ENCODE data around the gene RHO.

The RHO gene

DNA sequence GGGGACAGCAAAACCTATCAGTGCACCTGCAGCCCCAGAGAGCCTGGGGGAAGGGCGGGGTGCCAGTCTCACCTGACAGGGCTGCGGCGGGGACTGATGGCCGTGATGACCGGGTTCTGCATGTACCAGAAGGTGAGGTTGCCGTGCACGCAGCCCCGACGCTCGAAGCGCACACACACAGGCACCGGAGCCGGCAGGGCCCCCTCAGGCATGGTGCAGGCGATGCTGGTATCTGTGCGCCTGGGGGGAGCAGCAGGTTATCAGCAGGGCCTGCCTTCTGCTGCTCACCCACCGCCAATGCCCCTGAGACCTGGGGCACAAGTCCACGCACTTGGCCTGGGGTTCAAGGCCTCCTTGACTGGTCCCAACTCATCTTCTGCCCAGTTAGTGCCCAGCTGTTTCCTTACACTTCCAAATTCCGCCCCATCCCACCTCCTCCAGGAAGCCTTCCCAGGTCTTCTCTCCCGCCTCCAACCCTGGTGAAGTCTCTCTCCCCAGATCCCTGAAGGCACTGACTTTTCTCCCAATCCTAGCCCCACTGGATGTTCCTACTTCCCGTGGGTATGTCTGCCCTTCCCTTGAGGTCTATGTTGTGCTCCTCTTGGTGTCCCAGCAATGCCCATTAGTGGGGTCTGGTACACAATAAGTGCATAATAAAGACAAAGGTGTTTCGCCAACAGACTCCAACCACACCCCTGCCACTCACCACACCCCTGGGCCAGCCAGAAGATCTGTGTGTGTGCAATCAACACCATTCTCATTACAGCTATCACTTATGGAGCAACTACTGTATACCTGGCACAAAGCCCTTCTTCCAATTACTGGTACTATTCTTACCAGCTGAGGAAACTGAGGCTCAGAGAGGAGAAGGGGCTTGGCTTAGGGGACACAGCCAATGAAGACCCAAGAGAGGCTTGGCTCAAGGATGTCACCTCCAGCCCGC, 43.4 kb downstream of the RHO start:
- Histone ChIP-seq H2AFZ (ENCODE audit: low read length) (no peak overlapping the region), H3K4me1 (ENCODE audit: low read length) (peaks cover 13% of the 10 kb centered on the region), H3K27me3 (replicated peaks; ENCODE audit: insufficient read depth, low read length) (no peaks in the 10 kb centered on the region), H3K9ac (ENCODE audit: low read length) (no peak overlapping the region), H3K9me2 (replicated peaks; ENCODE audit: insufficient read depth, low read length) (no peaks in the 10 kb centered on the region), H4K20me1 (ENCODE audit: insufficient read depth, low read length) (no peaks in the 10 kb centered on the region), H3K4me2 (ENCODE audit: low read depth, low read length) (no peak overlapping the region), H3K79me2 (ENCODE audit: low read length) (no peaks in the 10 kb centered on the region), H3F3A (ENCODE audit: insufficient read depth, low read length) (peaks cover 8% of the 10 kb centered on the region; the same call in 1 of the 2 replicates), H3K4me3 (ENCODE audit: low read length) (no peak overlapping the region), H3K36me3 (replicated peaks; ENCODE audit: insufficient read depth, low read length) (no peaks in the 10 kb centered on the region), H3K9me3 (replicated peaks; ENCODE audit: insufficient read depth, low read length) (no peaks in the 10 kb centered on the region), H3K27ac (ENCODE audit: low read length) (no peak overlapping the region)
- TF ChIP-seq EZH2phosphoT487 (IDR thresholded peaks at IDR 0.05; ENCODE audit: low read length), result no peak
- TF ChIP-seq, protein P1, sequence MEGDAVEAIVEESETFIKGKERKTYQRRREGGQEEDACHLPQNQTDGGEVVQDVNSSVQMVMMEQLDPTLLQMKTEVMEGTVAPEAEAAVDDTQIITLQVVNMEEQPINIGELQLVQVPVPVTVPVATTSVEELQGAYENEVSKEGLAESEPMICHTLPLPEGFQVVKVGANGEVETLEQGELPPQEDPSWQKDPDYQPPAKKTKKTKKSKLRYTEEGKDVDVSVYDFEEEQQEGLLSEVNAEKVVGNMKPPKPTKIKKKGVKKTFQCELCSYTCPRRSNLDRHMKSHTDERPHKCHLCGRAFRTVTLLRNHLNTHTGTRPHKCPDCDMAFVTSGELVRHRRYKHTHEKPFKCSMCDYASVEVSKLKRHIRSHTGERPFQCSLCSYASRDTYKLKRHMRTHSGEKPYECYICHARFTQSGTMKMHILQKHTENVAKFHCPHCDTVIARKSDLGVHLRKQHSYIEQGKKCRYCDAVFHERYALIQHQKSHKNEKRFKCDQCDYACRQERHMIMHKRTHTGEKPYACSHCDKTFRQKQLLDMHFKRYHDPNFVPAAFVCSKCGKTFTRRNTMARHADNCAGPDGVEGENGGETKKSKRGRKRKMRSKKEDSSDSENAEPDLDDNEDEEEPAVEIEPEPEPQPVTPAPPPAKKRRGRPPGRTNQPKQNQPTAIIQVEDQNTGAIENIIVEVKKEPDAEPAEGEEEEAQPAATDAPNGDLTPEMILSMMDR (IDR thresholded peaks at IDR 0.05; ENCODE audit: low read length), result no peak
- TF ChIP-seq EZH2 (optimal IDR thresholded peaks at IDR 0.05; ENCODE audit: low read depth, low read length), result no peak
- no peak for DNase-seq

DNA sequence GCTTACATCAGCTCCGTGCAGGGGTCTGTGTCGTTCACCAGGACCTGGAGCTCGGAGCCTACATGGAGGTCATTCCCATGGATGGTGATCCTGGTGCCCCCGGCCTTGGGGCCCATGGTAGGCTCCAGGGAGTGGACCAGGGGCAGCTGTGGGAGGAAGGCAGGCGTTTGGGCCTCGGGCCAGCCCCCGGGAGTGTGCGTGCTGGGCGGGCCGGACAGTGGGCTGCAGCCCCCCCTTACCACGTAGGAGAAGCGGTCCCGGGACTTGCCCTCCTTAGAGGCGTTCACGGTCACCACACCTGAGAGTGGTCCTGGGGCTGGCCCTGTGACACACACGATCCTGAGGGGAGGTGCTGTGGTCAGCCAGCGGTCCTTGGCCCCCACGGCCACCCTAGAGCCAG, 44.2 kb downstream of the RHO start:
- Histone ChIP-seq H3K9ac (ENCODE audit: low read length) (no peak overlapping the region), H3K9me2 (replicated peaks; ENCODE audit: insufficient read depth, low read length) (no peaks in the 10 kb centered on the region), H3K4me2 (ENCODE audit: low read depth, low read length) (no peak overlapping the region), H4K20me1 (ENCODE audit: insufficient read depth, low read length) (no peaks in the 10 kb centered on the region), H3K4me3 (ENCODE audit: low read length) (no peak overlapping the region), H3K27me3 (replicated peaks; ENCODE audit: insufficient read depth, low read length) (no peaks in the 10 kb centered on the region), H3K36me3 (replicated peaks; ENCODE audit: insufficient read depth, low read length) (no peaks in the 10 kb centered on the region), H3F3A (ENCODE audit: insufficient read depth, low read length) (peaks cover 9% of the 10 kb centered on the region; the same call in 1 of the 2 replicates), H3K4me1 (ENCODE audit: low read length) (peaks cover 19% of the 10 kb centered on the region), H2AFZ (ENCODE audit: low read length) (no peak overlapping the region), H3K79me2 (ENCODE audit: low read length) (no peaks in the 10 kb centered on the region), H3K9me3 (replicated peaks; ENCODE audit: insufficient read depth, low read length) (no peaks in the 10 kb centered on the region), H3K27ac (ENCODE audit: low read length) (no peak overlapping the region)
- no peak for DNase-seq
- no peak for TF ChIP-seq EZH2phosphoT487 (IDR thresholded peaks at IDR 0.05; ENCODE audit: low read length)
- TF ChIP-seq, protein P1 (IDR thresholded peaks at IDR 0.05; ENCODE audit: low read length), result no peak
- no peak for TF ChIP-seq EZH2 (optimal IDR thresholded peaks at IDR 0.05; ENCODE audit: low read depth, low read length)

DNA sequence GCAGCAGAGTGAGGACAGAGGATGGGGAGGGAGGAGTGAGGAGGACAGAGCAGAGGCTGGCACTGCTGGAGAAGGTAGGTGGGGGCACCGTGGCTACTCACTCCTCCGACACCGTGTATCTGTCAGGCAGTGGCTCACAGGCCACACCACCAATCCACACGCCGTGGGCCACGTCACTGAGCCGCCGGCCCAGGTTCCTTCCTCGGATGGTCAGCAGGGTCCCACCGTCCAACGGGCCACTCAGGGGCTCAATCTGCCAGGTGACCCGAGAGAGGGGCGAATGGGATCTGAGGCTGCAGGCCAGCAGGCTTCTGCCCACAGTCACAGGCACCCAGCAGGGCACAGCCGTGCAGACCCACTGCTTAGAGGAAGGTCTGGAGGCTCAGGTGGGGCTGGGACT, 45.1 kb downstream of the RHO start:
- no peak overlapping the region for H2AFZ ChIP-seq (ENCODE audit: low read length)
- H3K9ac ChIP-seq (ENCODE audit: low read length), result no peak overlapping the region
- H3K27me3 ChIP-seq (replicated peaks; ENCODE audit: insufficient read depth, low read length), result no peaks in the 10 kb centered on the region
- TF ChIP-seq EZH2 (optimal IDR thresholded peaks at IDR 0.05; ENCODE audit: low read depth, low read length), result no peak
- TF ChIP-seq EZH2phosphoT487 (IDR thresholded peaks at IDR 0.05; ENCODE audit: low read length), result no peak
- TF ChIP-seq, protein P1 (IDR thresholded peaks at IDR 0.05; ENCODE audit: low read length), result no peak
- no peak overlapping the region for H3K4me3 ChIP-seq (ENCODE audit: low read length)
- H3K9me3 ChIP-seq (replicated peaks; ENCODE audit: insufficient read depth, low read length), result no peaks in the 10 kb centered on the region
- H3K36me3 ChIP-seq (replicated peaks; ENCODE audit: insufficient read depth, low read length), result no peaks in the 10 kb centered on the region
- H3K4me2 ChIP-seq (ENCODE audit: low read depth, low read length), result no peak overlapping the region
- no peak for DNase-seq
- peaks cover 9% of the 10 kb centered on the region; the same call in 1 of the 2 replicates for H3F3A ChIP-seq (ENCODE audit: insufficient read depth, low read length)
- H3K27ac ChIP-seq (ENCODE audit: low read length), result no peak overlapping the region
- H4K20me1 ChIP-seq (ENCODE audit: insufficient read depth, low read length), result no peaks in the 10 kb centered on the region
- peaks cover 23% of the 10 kb centered on the region for H3K4me1 ChIP-seq (ENCODE audit: low read length)
- H3K79me2 ChIP-seq (ENCODE audit: low read length), result no peaks in the 10 kb centered on the region
- no peaks in the 10 kb centered on the region for H3K9me2 ChIP-seq (replicated peaks; ENCODE audit: insufficient read depth, low read length)

All from MM.1S (cell line).